Measurements from ENCODE around the gene ASCC1.
"Not testable (repeated sequence)": the region's sequence is repeated elsewhere in the genome, so short reads cannot be mapped to it uniquely, and the experiment has no call there.

The ASCC1 gene

GRCh38 chr10:72219235-72219814 lies 3.2 kb upstream of the ASCC1 start:
- DNase-seq (ENCODE audit: low spot score): no peak

GRCh38 chr10:72218726-72219125 lies 2.6 kb upstream of the ASCC1 start:
- no peak for DNase-seq (ENCODE audit: low spot score)

- no peak for DNase-seq (ENCODE audit: low spot score)
Observed at GRCh38 chr10:72218325-72218724, 2.2 kb upstream of the ASCC1 start.

GRCh38 chr10:72211832-72212231 lies 4.2 kb downstream of the ASCC1 start:
- not testable (repeated sequence) for DNase-seq (ENCODE audit: low spot score)

GRCh38 chr10:72211381-72211780 lies 4.7 kb downstream of the ASCC1 start:
- not testable (repeated sequence) for DNase-seq (ENCODE audit: low spot score)

- DNase-seq (ENCODE audit: low spot score): not testable (repeated sequence)
Observed at GRCh38 chr10:72208526-72208925, 7.5 kb downstream of the ASCC1 start.

- DNase-seq (ENCODE audit: low spot score): no peak
Observed at GRCh38 chr10:72206511-72207229, 9.4 kb downstream of the ASCC1 start.

- DNase-seq (ENCODE audit: low spot score): no peak
Observed at GRCh38 chr10:72204724-72205123, 11.4 kb downstream of the ASCC1 start.

GRCh38 chr10:72204296-72204695 lies 11.8 kb downstream of the ASCC1 start:
- DNase-seq (ENCODE audit: low spot score): no peak

- no peak for DNase-seq (ENCODE audit: low spot score)
Observed at GRCh38 chr10:72201293-72201692, 14.8 kb downstream of the ASCC1 start.

- DNase-seq (ENCODE audit: low spot score): no peak
Observed at GRCh38 chr10:72200883-72201282, 15.2 kb downstream of the ASCC1 start.

- DNase-seq (ENCODE audit: low spot score): no peak
Observed at GRCh38 chr10:72194949-72195348, 21.1 kb downstream of the ASCC1 start.

- DNase-seq (ENCODE audit: low spot score): no peak
Observed at GRCh38 chr10:72186982-72187330, 29.1 kb downstream of the ASCC1 start.

GRCh38 chr10:72186258-72186981 lies 29.7 kb downstream of the ASCC1 start:
- DNase-seq (ENCODE audit: low spot score): no peak

- DNase-seq (ENCODE audit: low spot score): no peak
Observed at GRCh38 chr10:72184156-72184555, 31.9 kb downstream of the ASCC1 start.

- no peak for DNase-seq (ENCODE audit: low spot score)
Observed at GRCh38 chr10:72177454-72177853, 38.6 kb downstream of the ASCC1 start.

- no peak for DNase-seq (ENCODE audit: low spot score)
Observed at GRCh38 chr10:72176701-72177100, 39.4 kb downstream of the ASCC1 start.

- DNase-seq (ENCODE audit: low spot score): no peak
Observed at GRCh38 chr10:72175149-72175548, 40.9 kb downstream of the ASCC1 start.

- DNase-seq (ENCODE audit: low spot score): no peak
Observed at GRCh38 chr10:72174297-72174662, 41.8 kb downstream of the ASCC1 start.

GRCh38 chr10:72173619-72174296 lies 42.3 kb downstream of the ASCC1 start:
- DNase-seq (ENCODE audit: low spot score): peak; percentile 46

- DNase-seq (ENCODE audit: low spot score): no peak
Observed at GRCh38 chr10:72173262-72173618, 42.8 kb downstream of the ASCC1 start.

- peak; percentile 14 for DNase-seq (ENCODE audit: low spot score)
Observed at GRCh38 chr10:72171175-72171630, 44.9 kb downstream of the ASCC1 start.

- DNase-seq (ENCODE audit: low spot score): no peak
Observed at GRCh38 chr10:72170733-72171132, 45.3 kb downstream of the ASCC1 start.
